Astrocyte (in vitro differentiated cells and primary cell): ENCODE data around the gene NOX3.
"Not testable (repeated sequence)": the region's sequence is repeated elsewhere in the genome, so short reads cannot be mapped to it uniquely, and the experiment has no call there.

Experiments used
- CTCF ChIP-seq: IDR thresholded peaks from 2 replicates; pipeline ENCODE4 v1.5.1; 2011; ENCODE audit warnings: low read depth, mild to moderate bottlenecking, inconsistent platforms, low read length, moderate library complexity; ENCODE audit not compliant: insufficient read depth
- EZH2 ChIP-seq: IDR thresholded peaks from 2 replicates; pipeline ENCODE4 v1.6.1; 2012; ENCODE audit warnings: mild to moderate bottlenecking, low read length, inconsistent platforms; ENCODE audit not compliant: insufficient read depth

GRCh38 chr6:155488197-155488596 is 32.6 kb upstream of the NOX3 start:
- TF ChIP-seq CTCF, EZH2: not testable (repeated sequence)
